ENCODE results near the gene OPN1LW.

OPN1LW gene

GRCh38 chrX:154135458-154136229 lies 8.4 kb upstream of the OPN1LW start:
- Histone ChIP-seq H3K27me3 (ENCODE audit: insufficient read depth, poor library complexity, severe bottlenecking) (peaks cover 3% of the 10 kb centered on the region), H3K27ac (replicated peaks) (no peak overlapping the region), H3K4me3 (replicated peaks; ENCODE audit: insufficient read depth, low read length) (no peak overlapping the region)
- TF ChIP-seq SPI1 (IDR thresholded peaks at IDR 0.05; ENCODE audit: borderline replicate concordance, low read depth) (no peak), REST (IDR thresholded peaks at IDR 0.05; ENCODE audit: insufficient replicate concordance, low read depth) (no peak), POLR2AphosphoS5 (IDR thresholded peaks at IDR 0.05; ENCODE audit: low read depth) (no peak), GABPA (IDR thresholded peaks at IDR 0.05; ENCODE audit: low read depth) (no peak), CTCF (IDR thresholded peaks at IDR 0.05; ENCODE audit: insufficient read depth, low read length) (no peak)
- no peak for DNase-seq (ENCODE audit: low read depth in 1 of 2, low spot score in 1 of 2)

- TF ChIP-seq CTCF (IDR thresholded peaks at IDR 0.05; ENCODE audit: insufficient read depth, low read length): no peak
- TF ChIP-seq POLR2AphosphoS5 (IDR thresholded peaks at IDR 0.05; ENCODE audit: low read depth): no peak
- no peak for TF ChIP-seq REST (IDR thresholded peaks at IDR 0.05; ENCODE audit: insufficient replicate concordance, low read depth)
- no peak for TF ChIP-seq SPI1 (IDR thresholded peaks at IDR 0.05; ENCODE audit: borderline replicate concordance, low read depth)
- no peak for TF ChIP-seq GABPA (IDR thresholded peaks at IDR 0.05; ENCODE audit: low read depth)
- Histone ChIP-seq H3K27ac (replicated peaks) (no peak overlapping the region), H3K4me3 (replicated peaks; ENCODE audit: insufficient read depth, low read length) (0 out of 2 replicates have a peak overlapping the region, but pooled peaks have one; percentile 9), H3K27me3 (ENCODE audit: insufficient read depth, poor library complexity, severe bottlenecking) (peaks cover 3% of the 10 kb centered on the region)
- peak in 1 of 2 experiments; percentile 37 for DNase-seq (ENCODE audit: low read depth in 1 of 2, low spot score in 1 of 2)
Measured at GRCh38 chrX:154136627-154137161, 7.3 kb upstream of the OPN1LW start.

- peaks cover 3% of the 10 kb centered on the region for H3K27me3 ChIP-seq (ENCODE audit: insufficient read depth, poor library complexity, severe bottlenecking)
- H3K27ac ChIP-seq (replicated peaks): no peak overlapping the region
- DNase-seq (ENCODE audit: low read depth in 1 of 2, low spot score in 1 of 2): no peak
- TF ChIP-seq SPI1 (IDR thresholded peaks at IDR 0.05; ENCODE audit: borderline replicate concordance, low read depth) (no peak), GABPA (IDR thresholded peaks at IDR 0.05; ENCODE audit: low read depth) (no peak), POLR2AphosphoS5 (IDR thresholded peaks at IDR 0.05; ENCODE audit: low read depth) (no peak), CTCF (IDR thresholded peaks at IDR 0.05; ENCODE audit: insufficient read depth, low read length) (no peak), REST (IDR thresholded peaks at IDR 0.05; ENCODE audit: insufficient replicate concordance, low read depth) (no peak)
- H3K4me3 ChIP-seq (replicated peaks; ENCODE audit: insufficient read depth, low read length): no peak overlapping the region
Measured at GRCh38 chrX:154138857-154139256, 5.2 kb upstream of the OPN1LW start.
